ENCODE results near the gene TRIL.

TRIL gene, protein sequence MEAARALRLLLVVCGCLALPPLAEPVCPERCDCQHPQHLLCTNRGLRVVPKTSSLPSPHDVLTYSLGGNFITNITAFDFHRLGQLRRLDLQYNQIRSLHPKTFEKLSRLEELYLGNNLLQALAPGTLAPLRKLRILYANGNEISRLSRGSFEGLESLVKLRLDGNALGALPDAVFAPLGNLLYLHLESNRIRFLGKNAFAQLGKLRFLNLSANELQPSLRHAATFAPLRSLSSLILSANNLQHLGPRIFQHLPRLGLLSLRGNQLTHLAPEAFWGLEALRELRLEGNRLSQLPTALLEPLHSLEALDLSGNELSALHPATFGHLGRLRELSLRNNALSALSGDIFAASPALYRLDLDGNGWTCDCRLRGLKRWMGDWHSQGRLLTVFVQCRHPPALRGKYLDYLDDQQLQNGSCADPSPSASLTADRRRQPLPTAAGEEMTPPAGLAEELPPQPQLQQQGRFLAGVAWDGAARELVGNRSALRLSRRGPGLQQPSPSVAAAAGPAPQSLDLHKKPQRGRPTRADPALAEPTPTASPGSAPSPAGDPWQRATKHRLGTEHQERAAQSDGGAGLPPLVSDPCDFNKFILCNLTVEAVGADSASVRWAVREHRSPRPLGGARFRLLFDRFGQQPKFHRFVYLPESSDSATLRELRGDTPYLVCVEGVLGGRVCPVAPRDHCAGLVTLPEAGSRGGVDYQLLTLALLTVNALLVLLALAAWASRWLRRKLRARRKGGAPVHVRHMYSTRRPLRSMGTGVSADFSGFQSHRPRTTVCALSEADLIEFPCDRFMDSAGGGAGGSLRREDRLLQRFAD

DNA sequence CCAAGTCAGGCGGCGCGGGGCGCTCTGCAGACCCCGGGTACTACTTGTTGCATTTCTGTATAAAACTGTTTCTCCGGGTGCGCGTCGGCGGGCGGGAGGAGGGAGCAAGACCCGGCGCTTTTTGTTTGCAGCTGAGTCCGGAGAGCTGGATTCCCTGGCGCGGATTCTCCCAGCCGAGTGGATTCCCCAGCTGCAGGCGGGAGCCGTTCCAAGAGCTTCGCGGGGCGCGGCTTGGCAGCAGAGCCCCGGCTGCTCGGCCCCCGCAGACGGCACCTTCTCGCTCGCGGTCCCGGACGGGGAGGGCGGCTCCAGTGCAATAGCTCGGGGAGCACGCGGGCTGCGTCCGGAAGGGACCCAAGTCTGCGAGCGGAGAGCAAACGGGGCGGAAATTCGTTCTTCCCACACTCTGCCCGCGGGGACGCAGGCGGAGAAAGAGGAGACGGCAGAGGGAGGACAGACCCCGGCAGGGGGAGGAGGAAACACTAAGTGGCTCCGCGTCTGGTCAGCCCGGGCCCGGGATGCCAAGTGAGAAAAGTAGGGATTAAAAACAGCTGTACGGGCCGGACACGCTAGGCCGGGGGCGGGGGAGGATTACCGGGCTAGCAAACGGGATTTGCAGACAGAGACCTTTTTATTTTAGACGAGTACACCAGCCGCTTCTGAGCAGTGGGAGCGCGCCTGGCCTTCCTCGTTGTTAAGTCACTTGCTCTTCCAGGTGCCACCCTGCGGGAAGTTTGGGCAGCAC is at the start of gene TRIL:
TSS of gene TRIL (minus strand) at position 96 of the 745 bp plus-strand sequence. CDS start 284 bp downstream, outside the sequence.
- peaks cover 13% of the 10 kb centered on the region for H3K4me1 Mint-ChIP-seq (ENCODE audit: low read depth)
- peak within 1 kb of the TSS; percentile 35 for H3K4me3 Mint-ChIP-seq
- H3K9me3 Mint-ChIP-seq (ENCODE audit: low read depth) = no peaks in the 10 kb centered on the region
- no peaks in the 10 kb centered on the region for H3K36me3 Mint-ChIP-seq
- no peak within 1 kb of the TSS for H3K27ac Mint-ChIP-seq
- H3K27me3 Mint-ChIP-seq = peaks cover 22% of the 10 kb centered on the region

DNA sequence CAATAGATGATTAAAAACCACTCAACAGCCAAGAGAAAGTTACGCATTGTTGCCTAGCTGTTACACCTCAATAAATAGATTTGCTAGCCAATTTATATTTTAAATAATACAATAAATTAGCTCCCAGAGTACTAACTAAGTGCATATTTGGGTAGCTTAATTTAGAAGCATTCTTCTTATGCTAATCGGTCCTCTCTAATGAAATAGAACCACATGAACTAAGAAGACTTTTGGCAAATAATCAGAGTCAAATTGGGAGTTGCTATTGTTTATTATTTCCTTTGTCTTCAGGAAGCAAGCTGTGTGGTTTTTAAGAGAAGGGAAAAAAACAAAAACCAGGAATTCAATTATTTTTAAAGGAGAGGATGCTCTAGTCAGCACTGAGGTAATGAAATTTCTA is 49.0 kb upstream of the TRIL start:
- H3K9me3 Mint-ChIP-seq (ENCODE audit: low read depth) = no peaks in the 10 kb centered on the region
- H3K4me3 Mint-ChIP-seq = no peak overlapping the region
- peaks cover 4% of the 10 kb centered on the region for H3K27me3 Mint-ChIP-seq
- H3K36me3 Mint-ChIP-seq = no peaks in the 10 kb centered on the region
- no peaks in the 10 kb centered on the region for H3K4me1 Mint-ChIP-seq (ENCODE audit: low read depth)
- H3K27ac Mint-ChIP-seq = no peak overlapping the region

- no peaks in the 10 kb centered on the region for H3K9me3 Mint-ChIP-seq (ENCODE audit: low read depth)
- no peak overlapping the region for H3K27ac Mint-ChIP-seq
- no peak overlapping the region for H3K4me3 Mint-ChIP-seq
- peaks cover 4% of the 10 kb centered on the region for H3K27me3 Mint-ChIP-seq
- no peaks in the 10 kb centered on the region for H3K4me1 Mint-ChIP-seq (ENCODE audit: low read depth)
- no peaks in the 10 kb centered on the region for H3K36me3 Mint-ChIP-seq
Observed at GRCh38 chr7:29005829-29006228, 47.7 kb upstream of the TRIL start.

DNA sequence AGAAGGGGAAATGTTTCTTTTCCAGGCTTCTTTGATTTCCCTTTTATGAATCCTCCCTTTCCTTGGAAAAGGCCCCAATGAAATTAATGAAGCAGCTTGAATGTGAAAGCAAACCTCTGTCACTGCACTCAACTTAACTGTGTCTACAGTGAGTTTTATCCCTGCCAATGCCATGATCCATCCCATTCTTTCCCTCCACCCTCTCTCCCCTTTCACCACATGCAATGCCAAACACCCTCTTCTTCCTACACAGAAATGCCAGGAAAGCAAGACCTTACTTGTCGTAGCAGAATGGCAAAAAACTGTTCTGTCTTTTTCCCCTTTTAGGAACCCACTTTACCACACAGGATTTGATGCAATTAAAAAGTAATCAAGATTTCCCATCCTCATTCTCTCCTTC is 47.3 kb upstream of the TRIL start:
- H3K27ac Mint-ChIP-seq = no peak overlapping the region
- H3K9me3 Mint-ChIP-seq (ENCODE audit: low read depth) = no peaks in the 10 kb centered on the region

DNA sequence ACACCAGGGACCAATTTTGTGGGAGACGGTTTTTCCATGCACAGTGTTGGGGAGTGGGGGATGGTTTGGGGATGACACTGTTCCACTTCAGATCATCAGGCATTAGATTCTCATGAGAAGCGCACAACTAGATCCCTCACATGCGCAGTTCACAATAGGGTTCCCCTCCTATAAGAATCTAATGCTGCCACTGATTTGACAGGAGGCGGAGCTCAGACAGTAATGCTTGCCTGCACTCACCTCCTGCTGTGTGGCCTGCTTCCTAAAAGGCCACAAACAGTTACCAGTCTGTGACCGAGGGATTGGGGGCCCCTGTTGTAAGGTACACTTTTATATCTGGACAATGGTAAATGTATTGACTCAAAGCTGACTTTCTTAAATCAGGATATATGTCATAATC is 45.6 kb upstream of the TRIL start:
- Mint-ChIP-seq H3K4me3 (no peak overlapping the region), H3K9me3 (ENCODE audit: low read depth) (no peaks in the 10 kb centered on the region), H3K27ac (no peak overlapping the region), H3K27me3 (peaks cover 8% of the 10 kb centered on the region), H3K36me3 (no peaks in the 10 kb centered on the region), H3K4me1 (ENCODE audit: low read depth) (no peaks in the 10 kb centered on the region)

More for the DNA sequence above, 47.3 kb upstream of the TRIL start:
- Mint-ChIP-seq H3K36me3 (no peaks in the 10 kb centered on the region), H3K4me3 (no peak overlapping the region), H3K4me1 (ENCODE audit: low read depth) (no peaks in the 10 kb centered on the region), H3K27me3 (peaks cover 4% of the 10 kb centered on the region)

DNA sequence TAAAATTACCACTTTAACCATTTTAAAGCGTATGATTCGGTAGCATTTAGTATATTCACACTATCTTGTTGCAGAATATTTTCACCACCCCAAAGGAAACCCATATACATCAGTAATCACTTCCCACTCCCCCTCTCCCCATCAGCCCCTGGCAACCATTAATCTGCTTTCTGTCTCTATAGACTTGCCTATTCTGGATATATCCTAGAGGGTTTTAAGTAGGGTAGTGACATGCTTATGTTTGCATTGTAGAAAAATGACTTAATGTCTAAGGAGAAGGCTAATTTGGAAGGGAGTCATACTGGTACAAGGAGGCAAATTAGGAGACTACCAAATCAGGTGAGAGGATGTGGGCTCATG is 42.6 kb upstream of the TRIL start:
- Mint-ChIP-seq H3K4me3 (no peak overlapping the region), H3K9me3 (ENCODE audit: low read depth) (no peaks in the 10 kb centered on the region), H3K27ac (no peak overlapping the region), H3K4me1 (ENCODE audit: low read depth) (no peaks in the 10 kb centered on the region), H3K27me3 (peaks cover 8% of the 10 kb centered on the region), H3K36me3 (no peaks in the 10 kb centered on the region)

DNA sequence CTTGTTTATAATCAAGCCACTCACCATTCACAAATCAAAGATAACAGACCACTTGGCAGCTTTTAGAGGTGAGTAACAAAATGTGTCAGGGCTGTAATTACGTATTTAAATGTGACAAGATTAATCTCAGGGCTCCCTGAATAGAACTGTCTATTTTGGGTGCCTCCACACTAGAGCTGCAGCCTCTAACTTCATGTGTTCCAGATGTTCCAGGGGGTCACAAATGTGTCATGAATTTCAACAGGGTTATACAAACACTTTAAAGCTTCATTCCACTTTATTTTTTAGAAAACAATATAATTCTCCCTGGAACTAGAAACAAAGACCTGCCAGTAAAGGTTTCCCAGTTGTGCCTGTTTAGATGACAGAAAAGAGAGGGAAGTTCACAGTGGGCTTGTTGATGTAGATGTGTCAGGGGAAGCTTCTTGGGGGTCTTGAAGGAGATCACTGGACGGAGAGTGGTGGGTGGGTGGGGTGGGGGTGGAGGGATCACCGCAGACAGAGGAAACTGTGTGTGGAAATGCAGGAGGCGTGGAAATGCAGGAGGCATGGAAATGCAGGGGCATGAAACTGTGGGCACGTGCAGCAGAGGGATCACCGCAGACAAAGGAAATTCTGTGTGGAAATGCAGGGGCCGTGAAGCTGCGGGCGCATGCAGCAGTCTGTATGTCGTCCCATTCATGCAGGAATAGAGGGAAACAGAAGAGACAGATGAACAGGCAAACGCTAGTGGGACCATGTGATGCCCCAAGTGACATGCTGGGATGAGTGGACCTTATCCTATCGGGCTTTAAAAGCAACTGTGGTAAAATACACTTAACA is 42.0 kb upstream of the TRIL start:
- Mint-ChIP-seq H3K27me3 (peaks cover 7% of the 10 kb centered on the region), H3K4me1 (ENCODE audit: low read depth) (no peaks in the 10 kb centered on the region), H3K27ac (no peak overlapping the region), H3K36me3 (no peaks in the 10 kb centered on the region), H3K4me3 (no peak overlapping the region), H3K9me3 (ENCODE audit: low read depth) (no peaks in the 10 kb centered on the region)

DNA sequence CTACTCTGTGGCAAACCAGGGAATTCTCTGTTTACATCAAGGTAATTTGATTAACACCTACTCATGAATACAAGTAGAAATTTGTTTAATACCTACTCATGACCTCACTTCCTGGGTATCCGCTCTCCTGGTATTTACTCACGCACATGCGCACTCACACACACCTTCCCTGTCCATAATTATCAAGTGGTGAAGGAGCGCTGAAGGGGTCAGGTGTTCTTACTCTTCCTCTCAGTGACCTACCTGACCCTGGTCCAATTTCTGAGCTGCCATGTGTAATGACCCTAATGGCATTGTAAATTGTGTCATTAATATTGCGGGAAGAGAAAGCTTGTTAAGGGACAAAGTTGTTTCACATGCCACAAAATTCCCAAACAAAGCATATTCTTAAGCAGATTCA is 41.3 kb upstream of the TRIL start:
- no peaks in the 10 kb centered on the region for H3K36me3 Mint-ChIP-seq
- H3K9me3 Mint-ChIP-seq (ENCODE audit: low read depth) = no peaks in the 10 kb centered on the region

DNA sequence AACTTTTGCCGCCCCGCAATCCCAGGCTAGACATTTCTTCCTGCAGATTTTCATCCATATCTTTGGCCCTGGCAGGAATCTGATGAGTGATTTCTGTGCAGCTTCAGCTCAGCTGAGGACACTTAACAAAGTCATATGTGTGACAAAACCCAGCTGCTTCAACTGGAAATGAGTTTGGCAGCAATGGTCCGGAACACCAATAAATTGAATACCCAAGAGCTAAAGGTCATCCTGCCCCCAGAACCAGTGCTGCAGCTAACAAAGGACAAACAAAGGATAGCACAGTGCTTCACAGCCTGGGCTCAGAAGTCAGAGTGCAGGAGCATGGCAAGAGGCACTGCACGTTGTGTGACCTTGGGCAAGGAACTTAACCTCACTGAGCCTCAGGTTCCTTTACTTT is 40.0 kb upstream of the TRIL start:
- no peaks in the 10 kb centered on the region for H3K9me3 Mint-ChIP-seq (ENCODE audit: low read depth)
- no peaks in the 10 kb centered on the region for H3K36me3 Mint-ChIP-seq
- H3K27me3 Mint-ChIP-seq = peaks cover 8% of the 10 kb centered on the region
- H3K4me3 Mint-ChIP-seq = no peak overlapping the region
- H3K4me1 Mint-ChIP-seq (ENCODE audit: low read depth) = no peaks in the 10 kb centered on the region
- H3K27ac Mint-ChIP-seq = no peak overlapping the region

More for the DNA sequence above, 41.3 kb upstream of the TRIL start:
- peaks cover 7% of the 10 kb centered on the region for H3K27me3 Mint-ChIP-seq
- H3K4me3 Mint-ChIP-seq = no peak overlapping the region
- H3K4me1 Mint-ChIP-seq (ENCODE audit: low read depth) = no peaks in the 10 kb centered on the region
- no peak overlapping the region for H3K27ac Mint-ChIP-seq

DNA sequence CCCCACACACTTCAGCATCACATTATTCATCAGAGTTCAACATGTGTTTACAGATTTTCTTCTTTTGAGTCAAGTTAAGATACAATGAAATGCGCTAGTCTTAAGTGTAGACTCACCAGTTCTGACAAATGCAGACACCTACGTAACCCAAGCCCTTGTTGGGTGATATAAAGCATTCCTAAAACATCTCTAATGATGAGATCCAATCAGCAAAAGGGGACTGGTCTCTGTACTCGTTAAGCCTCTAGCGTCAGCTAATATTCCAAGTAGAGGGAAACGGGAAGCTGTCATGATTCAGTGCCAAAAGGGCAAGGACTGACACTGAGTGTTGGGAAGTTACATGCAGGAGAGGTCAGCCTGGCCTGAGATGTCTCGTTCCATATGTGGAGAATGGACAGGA is 38.7 kb upstream of the TRIL start:
- H3K36me3 Mint-ChIP-seq = no peaks in the 10 kb centered on the region
- H3K27ac Mint-ChIP-seq = no peak overlapping the region
- H3K4me1 Mint-ChIP-seq (ENCODE audit: low read depth) = no peaks in the 10 kb centered on the region
- H3K27me3 Mint-ChIP-seq = peaks cover 9% of the 10 kb centered on the region
- no peak overlapping the region for H3K4me3 Mint-ChIP-seq
- H3K9me3 Mint-ChIP-seq (ENCODE audit: low read depth) = no peaks in the 10 kb centered on the region

DNA sequence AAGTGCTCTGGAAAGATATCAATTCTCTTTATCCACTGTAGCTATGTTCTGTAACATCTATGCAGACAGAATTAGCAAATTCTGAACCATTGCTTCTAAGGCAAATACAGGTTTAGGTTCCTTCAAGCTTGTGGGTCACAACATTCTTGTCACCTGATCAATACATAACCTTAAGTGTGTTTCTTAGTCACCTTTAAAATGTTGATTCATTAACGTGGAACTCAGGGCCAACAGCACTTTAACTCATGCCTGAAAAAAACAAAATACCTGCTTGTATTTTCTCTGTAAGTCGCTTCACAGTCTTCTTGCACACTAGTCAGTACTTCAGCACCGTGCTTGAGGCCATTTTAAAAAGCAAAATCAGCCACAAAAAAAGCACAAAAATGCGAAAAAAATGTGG is 35.2 kb upstream of the TRIL start:
- peaks cover 7% of the 10 kb centered on the region for H3K27me3 Mint-ChIP-seq
- H3K27ac Mint-ChIP-seq = no peak overlapping the region
- H3K4me3 Mint-ChIP-seq = no peak overlapping the region
- H3K4me1 Mint-ChIP-seq (ENCODE audit: low read depth) = no peaks in the 10 kb centered on the region
- no peaks in the 10 kb centered on the region for H3K36me3 Mint-ChIP-seq
- no peaks in the 10 kb centered on the region for H3K9me3 Mint-ChIP-seq (ENCODE audit: low read depth)

GRCh38 chr7:28992798-28993197 is 34.7 kb upstream of the TRIL start:
- Mint-ChIP-seq H3K27me3 (peaks cover 7% of the 10 kb centered on the region), H3K9me3 (ENCODE audit: low read depth) (no peaks in the 10 kb centered on the region), H3K4me1 (ENCODE audit: low read depth) (no peaks in the 10 kb centered on the region), H3K36me3 (no peaks in the 10 kb centered on the region), H3K4me3 (no peak overlapping the region), H3K27ac (no peak overlapping the region)

DNA sequence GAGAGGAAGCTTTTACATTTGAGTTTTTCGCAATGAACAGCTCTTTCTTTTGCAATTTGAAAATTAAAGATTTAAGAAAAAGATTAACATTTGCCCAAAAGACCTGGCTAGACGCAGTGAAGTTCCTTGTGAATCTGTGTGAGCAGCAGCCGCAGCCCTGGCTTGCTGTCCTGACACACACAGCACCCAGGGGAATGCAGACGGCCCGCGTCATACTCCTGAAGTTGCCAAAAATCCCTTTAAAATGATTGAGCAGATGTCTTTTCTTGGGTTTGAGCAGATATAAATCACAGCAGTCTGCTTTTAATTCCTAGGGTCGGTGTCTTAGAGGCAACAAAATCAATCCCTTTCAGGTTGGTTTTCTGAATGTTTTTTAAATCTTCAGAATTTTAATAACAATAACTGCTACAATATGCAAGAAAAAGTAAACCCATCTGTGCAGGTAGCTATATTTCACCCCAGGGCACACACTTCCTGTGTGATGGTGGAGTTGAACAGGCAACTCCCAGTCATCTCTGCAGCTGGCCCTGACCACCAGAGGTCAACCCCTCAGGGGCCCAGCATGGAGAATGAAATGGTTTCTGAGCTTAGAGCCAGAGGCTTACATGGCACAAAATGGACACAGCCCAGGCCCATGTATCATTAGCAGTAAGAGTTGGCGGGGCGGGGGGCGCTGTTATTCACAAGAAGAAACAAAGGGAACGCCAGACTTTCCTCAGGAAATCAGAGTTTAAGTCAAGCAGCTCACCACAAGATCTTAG is 32.2 kb upstream of the TRIL start:
- Mint-ChIP-seq H3K27ac (no peak overlapping the region), H3K4me1 (ENCODE audit: low read depth) (no peaks in the 10 kb centered on the region), H3K4me3 (no peak overlapping the region), H3K9me3 (ENCODE audit: low read depth) (no peaks in the 10 kb centered on the region), H3K36me3 (no peaks in the 10 kb centered on the region), H3K27me3 (peaks cover 6% of the 10 kb centered on the region)

Measured in activated naive CD8-positive, alpha-beta T cell (primary cell).